HEK293 (cell line): ENCODE measurements around the gene BTG2.
A peak's percentile ranks its signal among the peaks of the same experiment; 100 is the strongest.

ENCODE experiments used
- GLIS1 ChIP-seq: fragments of 450-650 bp; formaldehyde crosslinking; IDR thresholded peaks from 2 replicates; pipeline ENCODE4 v1.5.1; 2016; ENCODE audit warnings: missing biosample characterization, missing genetic modification characterization
- GLIS2 ChIP-seq: fragments of 450-650 bp; formaldehyde crosslinking; IDR thresholded peaks from 2 replicates; pipeline ENCODE4 v1.5.1; 2016; ENCODE audit warnings: missing biosample characterization, missing genetic modification characterization
- REPIN1 ChIP-seq: fragments of 450-650 bp; formaldehyde crosslinking; IDR thresholded peaks from 2 replicates; pipeline ENCODE4 v1.5.1; 2017; ENCODE audit warnings: missing biosample characterization, missing genetic modification characterization, low read depth
- SCRT1 ChIP-seq: fragments of 450-650 bp; formaldehyde crosslinking; IDR thresholded peaks from 2 replicates; pipeline ENCODE4 v1.5.1; 2016; ENCODE audit warnings: missing biosample characterization, missing genetic modification characterization, borderline replicate concordance
- SP2 ChIP-seq: fragments of 450-650 bp; formaldehyde crosslinking; IDR thresholded peaks from 2 replicates; pipeline ENCODE4 v1.5.1; 2016; ENCODE audit warnings: missing biosample characterization, missing genetic modification characterization
- YY1 ChIP-seq: fragments of 450-650 bp; formaldehyde crosslinking; IDR thresholded peaks from 2 replicates; pipeline ENCODE4 v1.5.1; 2018; ENCODE audit warnings: missing biosample characterization, missing genetic modification characterization
- ZBTB1 ChIP-seq: fragments of 450-650 bp; formaldehyde crosslinking; IDR thresholded peaks from 2 replicates; pipeline ENCODE4 v1.5.1; 2016; ENCODE audit warnings: missing biosample characterization, missing genetic modification characterization
- ZBTB17 ChIP-seq: fragments of 450-650 bp; formaldehyde crosslinking; IDR thresholded peaks from 2 replicates; pipeline ENCODE4 v1.5.1; 2016; ENCODE audit warnings: missing biosample characterization, missing genetic modification characterization
- ZIC2 ChIP-seq: fragments of 450-650 bp; formaldehyde crosslinking; IDR thresholded peaks from 2 replicates; pipeline ENCODE4 v1.5.1; 2016; ENCODE audit warnings: missing biosample characterization, missing genetic modification characterization
- ZNF133 ChIP-seq: fragments of 450-650 bp; formaldehyde crosslinking; IDR thresholded peaks from 2 replicates; pipeline ENCODE4 v1.5.1; 2016; ENCODE audit warnings: missing biosample characterization, missing genetic modification characterization
- ZNF138 ChIP-seq: fragments of 450-650 bp; formaldehyde crosslinking; IDR thresholded peaks from 2 replicates; pipeline ENCODE4 v1.5.1; 2016; ENCODE audit warnings: missing biosample characterization, missing genetic modification characterization, borderline replicate concordance
- ZNF169 ChIP-seq: fragments of 450-650 bp; formaldehyde crosslinking; IDR thresholded peaks from 2 replicates; pipeline ENCODE4 v1.5.1; 2016; ENCODE audit warnings: missing biosample characterization, missing genetic modification characterization
- ZNF2 ChIP-seq: fragments of 450-650 bp; formaldehyde crosslinking; IDR thresholded peaks from 2 replicates; pipeline ENCODE4 v1.5.1; 2016; ENCODE audit warnings: missing biosample characterization, missing genetic modification characterization
- ZNF202 ChIP-seq: fragments of 450-650 bp; formaldehyde crosslinking; IDR thresholded peaks from 2 replicates; pipeline ENCODE4 v1.5.1; 2016; ENCODE audit warnings: missing biosample characterization, missing genetic modification characterization, borderline replicate concordance
- ZNF211 ChIP-seq: fragments of 450-650 bp; formaldehyde crosslinking; IDR thresholded peaks from 2 replicates; pipeline ENCODE4 v1.5.1; 2016; ENCODE audit warnings: low read depth, missing biosample characterization, missing genetic modification characterization
- ZNF214 ChIP-seq: fragments of 450-650 bp; formaldehyde crosslinking; IDR thresholded peaks from 2 replicates; pipeline ENCODE4 v1.5.1; 2017; ENCODE audit warnings: missing biosample characterization, mild to moderate bottlenecking, missing genetic modification characterization, borderline replicate concordance
- ZNF266 ChIP-seq: fragments of 450-650 bp; formaldehyde crosslinking; IDR thresholded peaks from 2 replicates; pipeline ENCODE4 v1.5.1; 2016; ENCODE audit warnings: missing biosample characterization, missing genetic modification characterization, low read depth
- ZNF626 ChIP-seq: fragments of 450-650 bp; sonication (Bioruptor Pico); formaldehyde crosslinking; IDR thresholded peaks from 2 replicates; pipeline ENCODE4 v1.5.1; 2018; ENCODE audit warnings: missing biosample characterization, missing genetic modification characterization, inconsistent platforms
- ZNF654 ChIP-seq: fragments of 450-650 bp; formaldehyde crosslinking; IDR thresholded peaks from 2 replicates; pipeline ENCODE4 v1.5.1; 2016; ENCODE audit warnings: low read depth, missing biosample characterization, missing genetic modification characterization
- ZSCAN23 ChIP-seq: fragments of 450-650 bp; formaldehyde crosslinking; IDR thresholded peaks from 2 replicates; pipeline ENCODE4 v1.5.1; 2016; ENCODE audit warnings: missing biosample characterization, missing genetic modification characterization
- TF ChIP-seq, protein P1 (sequence below): fragments of 450-650 bp; formaldehyde crosslinking; IDR thresholded peaks from 2 replicates; pipeline ENCODE4 v1.5.1; 2016; ENCODE audit warnings: missing biosample characterization, missing genetic modification characterization
- TF ChIP-seq, protein P2 (sequence below): fragments of 450-650 bp; formaldehyde crosslinking; optimal IDR thresholded peaks from 2 replicates; pipeline ENCODE3; 2016; ENCODE audit warnings: missing biosample characterization, mild to moderate bottlenecking, missing genetic modification characterization
- TF ChIP-seq, protein P3 (sequence below): fragments of 450-650 bp; formaldehyde crosslinking; IDR thresholded peaks from 2 replicates; pipeline ENCODE4 v1.5.1; 2016; ENCODE audit warnings: missing biosample characterization, missing genetic modification characterization
- TF ChIP-seq, protein P4 (sequence below): fragments of 450-650 bp; formaldehyde crosslinking; IDR thresholded peaks from 2 replicates; pipeline ENCODE4 v1.5.1; 2016; ENCODE audit warnings: missing biosample characterization, missing genetic modification characterization
- TF ChIP-seq, protein P5 (sequence below): fragments of 450-650 bp; formaldehyde crosslinking; IDR thresholded peaks from 2 replicates; pipeline ENCODE4 v1.5.1; 2016; ENCODE audit warnings: missing biosample characterization, missing genetic modification characterization
- TF ChIP-seq, protein P6 (sequence below): fragments of 450-650 bp; formaldehyde crosslinking; IDR thresholded peaks from 2 replicates; pipeline ENCODE4 v1.5.1; 2017; ENCODE audit warnings: missing biosample characterization, mild to moderate bottlenecking, missing genetic modification characterization, moderate library complexity
- TF ChIP-seq, protein P7 (sequence below): fragments of 450-650 bp; IDR thresholded peaks from 2 replicates; pipeline ENCODE4 v1.5.1; 2018; ENCODE audit warnings: missing biosample characterization, missing genetic modification characterization

The BTG2 gene

DNA sequence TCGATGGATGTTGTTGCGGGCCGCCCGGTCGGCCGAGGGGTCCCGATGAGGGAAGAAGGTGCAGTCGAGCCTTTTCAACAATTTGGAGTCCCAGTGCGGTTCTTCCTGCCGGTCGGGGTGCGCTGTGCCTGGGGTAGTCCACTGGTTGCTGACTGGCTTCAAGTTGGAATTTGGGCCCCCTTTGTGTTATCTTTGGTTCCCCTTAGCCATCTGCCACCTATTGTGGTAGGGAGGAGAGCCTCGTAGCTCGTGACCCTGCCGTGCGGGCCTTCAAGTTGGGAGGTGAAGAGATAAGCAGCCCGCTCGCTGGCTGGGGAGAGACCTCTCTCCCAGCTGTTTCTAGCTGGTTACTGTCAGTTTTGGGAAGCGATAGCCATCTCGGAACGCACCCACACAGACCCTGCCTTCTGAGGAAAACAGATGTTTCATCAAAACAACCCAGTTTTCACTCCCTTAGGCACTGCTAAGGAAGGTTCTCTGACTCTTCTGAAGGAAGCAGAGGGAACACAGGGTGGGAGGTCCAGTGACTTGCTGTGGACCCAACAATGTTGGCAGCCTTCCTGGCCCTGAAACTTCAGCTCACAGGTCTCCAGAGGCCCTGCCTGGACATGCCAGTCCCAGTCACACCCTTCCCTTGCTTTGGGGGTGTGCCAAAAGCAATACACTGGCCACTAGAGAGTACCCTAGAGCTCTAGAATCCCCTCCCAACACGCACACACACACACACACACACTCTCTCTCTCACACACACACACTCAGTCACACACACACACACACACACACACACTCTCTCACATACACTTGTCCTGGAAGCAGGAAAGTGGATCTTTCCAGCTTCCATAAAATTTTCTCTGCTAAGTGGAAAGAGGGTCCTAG is 1.0 kb downstream of the BTG2 start (continued):
- no peak for TF ChIP-seq ZNF202
- peak; percentile 90 for TF ChIP-seq SCRT1 (tag by site-specific recombination)
- TF ChIP-seq, protein P1, sequence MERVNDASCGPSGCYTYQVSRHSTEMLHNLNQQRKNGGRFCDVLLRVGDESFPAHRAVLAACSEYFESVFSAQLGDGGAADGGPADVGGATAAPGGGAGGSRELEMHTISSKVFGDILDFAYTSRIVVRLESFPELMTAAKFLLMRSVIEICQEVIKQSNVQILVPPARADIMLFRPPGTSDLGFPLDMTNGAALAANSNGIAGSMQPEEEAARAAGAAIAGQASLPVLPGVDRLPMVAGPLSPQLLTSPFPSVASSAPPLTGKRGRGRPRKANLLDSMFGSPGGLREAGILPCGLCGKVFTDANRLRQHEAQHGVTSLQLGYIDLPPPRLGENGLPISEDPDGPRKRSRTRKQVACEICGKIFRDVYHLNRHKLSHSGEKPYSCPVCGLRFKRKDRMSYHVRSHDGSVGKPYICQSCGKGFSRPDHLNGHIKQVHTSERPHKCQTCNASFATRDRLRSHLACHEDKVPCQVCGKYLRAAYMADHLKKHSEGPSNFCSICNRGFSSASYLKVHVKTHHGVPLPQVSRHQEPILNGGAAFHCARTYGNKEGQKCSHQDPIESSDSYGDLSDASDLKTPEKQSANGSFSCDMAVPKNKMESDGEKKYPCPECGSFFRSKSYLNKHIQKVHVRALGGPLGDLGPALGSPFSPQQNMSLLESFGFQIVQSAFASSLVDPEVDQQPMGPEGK (tag by site-specific recombination), result peak; percentile 94
- TF ChIP-seq SP2 (tag by site-specific recombination), result peak; percentile 47
- no peak for TF ChIP-seq ZIC2 (tag by site-specific recombination)
- TF ChIP-seq, protein P2, sequence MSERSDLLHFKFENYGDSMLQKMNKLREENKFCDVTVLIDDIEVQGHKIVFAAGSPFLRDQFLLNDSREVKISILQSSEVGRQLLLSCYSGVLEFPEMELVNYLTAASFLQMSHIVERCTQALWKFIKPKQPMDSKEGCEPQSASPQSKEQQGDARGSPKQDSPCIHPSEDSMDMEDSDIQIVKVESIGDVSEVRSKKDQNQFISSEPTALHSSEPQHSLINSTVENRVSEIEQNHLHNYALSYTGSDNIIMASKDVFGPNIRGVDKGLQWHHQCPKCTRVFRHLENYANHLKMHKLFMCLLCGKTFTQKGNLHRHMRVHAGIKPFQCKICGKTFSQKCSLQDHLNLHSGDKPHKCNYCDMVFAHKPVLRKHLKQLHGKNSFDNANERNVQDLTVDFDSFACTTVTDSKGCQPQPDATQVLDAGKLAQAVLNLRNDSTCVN (tag by site-specific recombination), result no peak
- TF ChIP-seq, protein P3, sequence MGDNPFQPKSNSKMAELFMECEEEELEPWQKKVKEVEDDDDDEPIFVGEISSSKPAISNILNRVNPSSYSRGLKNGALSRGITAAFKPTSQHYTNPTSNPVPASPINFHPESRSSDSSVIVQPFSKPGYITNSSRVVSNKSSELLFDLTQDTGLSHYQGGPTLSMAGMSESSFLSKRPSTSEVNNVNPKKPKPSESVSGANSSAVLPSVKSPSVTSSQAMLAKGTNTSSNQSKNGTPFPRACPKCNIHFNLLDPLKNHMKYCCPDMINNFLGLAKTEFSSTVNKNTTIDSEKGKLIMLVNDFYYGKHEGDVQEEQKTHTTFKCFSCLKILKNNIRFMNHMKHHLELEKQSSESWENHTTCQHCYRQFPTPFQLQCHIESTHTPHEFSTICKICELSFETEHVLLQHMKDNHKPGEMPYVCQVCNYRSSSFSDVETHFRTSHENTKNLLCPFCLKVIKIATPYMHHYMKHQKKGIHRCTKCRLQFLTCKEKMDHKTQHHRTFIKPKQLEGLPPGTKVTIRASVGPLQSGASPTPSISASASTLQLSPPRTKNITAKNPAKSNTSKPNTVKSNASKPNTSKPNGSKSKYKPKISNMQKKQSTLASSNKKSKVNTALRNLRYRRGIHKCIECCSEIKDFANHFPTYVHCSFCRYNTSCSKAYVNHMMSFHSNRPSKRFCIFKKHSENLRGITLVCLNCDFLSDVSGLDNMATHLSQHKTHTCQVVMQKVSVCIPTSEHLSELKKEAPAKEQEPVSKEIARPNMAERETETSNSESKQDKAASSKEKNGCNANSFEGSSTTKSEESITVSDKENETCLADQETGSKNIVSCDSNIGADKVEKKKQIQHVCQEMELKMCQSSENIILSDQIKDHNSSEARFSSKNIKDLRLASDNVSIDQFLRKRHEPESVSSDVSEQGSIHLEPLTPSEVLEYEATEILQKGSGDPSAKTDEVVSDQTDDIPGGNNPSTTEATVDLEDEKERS (tag by site-specific recombination), result no peak
- TF ChIP-seq GLIS2 (tag by site-specific recombination), result peak; percentile 20; the same call in 1 of the 2 replicates
- peak; percentile 37; the same call in 1 of the 2 replicates for TF ChIP-seq ZNF133
- no peak for TF ChIP-seq ZNF626 (tag by site-specific recombination)
- TF ChIP-seq ZSCAN23 (tag by site-specific recombination), result peak; percentile 61; the same call in 1 of the 2 replicates
- no peak for TF ChIP-seq ZBTB17
- TF ChIP-seq REPIN1 (tag by site-specific recombination), result peak; percentile 45; the same call in 1 of the 2 replicates
- peak; percentile 66 for TF ChIP-seq ZNF169 (tag by site-specific recombination)
- TF ChIP-seq GLIS1 (tag by site-specific recombination), result peak; percentile 66
- TF ChIP-seq ZNF2 (tag by site-specific recombination), result peak; percentile 86
- TF ChIP-seq, protein P4, sequence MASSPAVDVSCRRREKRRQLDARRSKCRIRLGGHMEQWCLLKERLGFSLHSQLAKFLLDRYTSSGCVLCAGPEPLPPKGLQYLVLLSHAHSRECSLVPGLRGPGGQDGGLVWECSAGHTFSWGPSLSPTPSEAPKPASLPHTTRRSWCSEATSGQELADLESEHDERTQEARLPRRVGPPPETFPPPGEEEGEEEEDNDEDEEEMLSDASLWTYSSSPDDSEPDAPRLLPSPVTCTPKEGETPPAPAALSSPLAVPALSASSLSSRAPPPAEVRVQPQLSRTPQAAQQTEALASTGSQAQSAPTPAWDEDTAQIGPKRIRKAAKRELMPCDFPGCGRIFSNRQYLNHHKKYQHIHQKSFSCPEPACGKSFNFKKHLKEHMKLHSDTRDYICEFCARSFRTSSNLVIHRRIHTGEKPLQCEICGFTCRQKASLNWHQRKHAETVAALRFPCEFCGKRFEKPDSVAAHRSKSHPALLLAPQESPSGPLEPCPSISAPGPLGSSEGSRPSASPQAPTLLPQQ, result peak; percentile 98
- TF ChIP-seq ZNF266 (tag by site-specific recombination), result peak; percentile 98
- TF ChIP-seq, protein P5, sequence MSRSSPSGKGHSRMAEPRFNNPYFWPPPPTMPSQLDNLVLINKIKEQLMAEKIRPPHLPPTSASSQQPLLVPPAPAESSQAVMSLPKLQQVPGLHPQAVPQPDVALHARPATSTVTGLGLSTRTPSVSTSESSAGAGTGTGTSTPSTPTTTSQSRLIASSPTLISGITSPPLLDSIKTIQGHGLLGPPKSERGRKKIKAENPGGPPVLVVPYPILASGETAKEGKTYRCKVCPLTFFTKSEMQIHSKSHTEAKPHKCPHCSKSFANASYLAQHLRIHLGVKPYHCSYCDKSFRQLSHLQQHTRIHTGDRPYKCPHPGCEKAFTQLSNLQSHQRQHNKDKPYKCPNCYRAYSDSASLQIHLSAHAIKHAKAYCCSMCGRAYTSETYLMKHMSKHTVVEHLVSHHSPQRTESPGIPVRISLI (tag by site-specific recombination), result no peak
- TF ChIP-seq ZBTB1 (tag by site-specific recombination), result 0 out of 2 replicates have a peak, but pooled peaks have one; percentile 40
- TF ChIP-seq YY1 (tag by site-specific recombination), result no peak
- no peak for TF ChIP-seq ZNF214 (tag by site-specific recombination)
- TF ChIP-seq ZNF211, result no peak
- TF ChIP-seq, protein P6, sequence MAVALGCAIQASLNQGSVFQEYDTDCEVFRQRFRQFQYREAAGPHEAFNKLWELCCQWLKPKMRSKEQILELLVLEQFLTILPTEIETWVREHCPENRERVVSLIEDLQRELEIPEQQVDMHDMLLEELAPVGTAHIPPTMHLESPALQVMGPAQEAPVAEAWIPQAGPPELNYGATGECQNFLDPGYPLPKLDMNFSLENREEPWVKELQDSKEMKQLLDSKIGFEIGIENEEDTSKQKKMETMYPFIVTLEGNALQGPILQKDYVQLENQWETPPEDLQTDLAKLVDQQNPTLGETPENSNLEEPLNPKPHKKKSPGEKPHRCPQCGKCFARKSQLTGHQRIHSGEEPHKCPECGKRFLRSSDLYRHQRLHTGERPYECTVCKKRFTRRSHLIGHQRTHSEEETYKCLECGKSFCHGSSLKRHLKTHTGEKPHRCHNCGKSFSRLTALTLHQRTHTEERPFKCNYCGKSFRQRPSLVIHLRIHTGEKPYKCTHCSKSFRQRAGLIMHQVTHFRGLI (tag by site-specific recombination), result no peak; the same call in 1 of the 2 replicates
- TF ChIP-seq ZNF138 (tag by site-specific recombination), result no peak
- no peak for TF ChIP-seq ZNF654
- TF ChIP-seq, protein P7, sequence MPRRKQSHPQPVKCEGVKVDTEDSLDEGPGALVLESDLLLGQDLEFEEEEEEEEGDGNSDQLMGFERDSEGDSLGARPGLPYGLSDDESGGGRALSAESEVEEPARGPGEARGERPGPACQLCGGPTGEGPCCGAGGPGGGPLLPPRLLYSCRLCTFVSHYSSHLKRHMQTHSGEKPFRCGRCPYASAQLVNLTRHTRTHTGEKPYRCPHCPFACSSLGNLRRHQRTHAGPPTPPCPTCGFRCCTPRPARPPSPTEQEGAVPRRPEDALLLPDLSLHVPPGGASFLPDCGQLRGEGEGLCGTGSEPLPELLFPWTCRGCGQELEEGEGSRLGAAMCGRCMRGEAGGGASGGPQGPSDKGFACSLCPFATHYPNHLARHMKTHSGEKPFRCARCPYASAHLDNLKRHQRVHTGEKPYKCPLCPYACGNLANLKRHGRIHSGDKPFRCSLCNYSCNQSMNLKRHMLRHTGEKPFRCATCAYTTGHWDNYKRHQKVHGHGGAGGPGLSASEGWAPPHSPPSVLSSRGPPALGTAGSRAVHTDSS (tag by site-specific recombination), result no peak
